Coronary artery (tissue), 2 donors: Measurements from ENCODE around the gene CLIC5.

ENCODE experiments used
- DNase-seq: peaks from one replicate; pipeline ENCODE4 v3.0.0-alpha.2; 2017; ENCODE audit warnings: low spot score
- H3K27ac ChIP-seq, 2 donors: fragments of 200-600 bp; sonication (generic); one replicate each; pipeline ENCODE4 v1.5.1; 2016 to 2019
- H3K4me3 ChIP-seq: fragments of 200-600 bp; sonication (generic); 2 replicates; pipeline ENCODE4 v1.5.1; 2016; ENCODE audit warnings: mild to moderate bottlenecking, moderate library complexity
- TF ChIP-seq, protein P1 (sequence below): fragments of 200-600 bp; sonication (generic); IDR thresholded peaks from one replicate; pipeline ENCODE4 v1.5.1; 2019; ENCODE audit warnings: antibody characterized with exemption

Gene CLIC5

DNA sequence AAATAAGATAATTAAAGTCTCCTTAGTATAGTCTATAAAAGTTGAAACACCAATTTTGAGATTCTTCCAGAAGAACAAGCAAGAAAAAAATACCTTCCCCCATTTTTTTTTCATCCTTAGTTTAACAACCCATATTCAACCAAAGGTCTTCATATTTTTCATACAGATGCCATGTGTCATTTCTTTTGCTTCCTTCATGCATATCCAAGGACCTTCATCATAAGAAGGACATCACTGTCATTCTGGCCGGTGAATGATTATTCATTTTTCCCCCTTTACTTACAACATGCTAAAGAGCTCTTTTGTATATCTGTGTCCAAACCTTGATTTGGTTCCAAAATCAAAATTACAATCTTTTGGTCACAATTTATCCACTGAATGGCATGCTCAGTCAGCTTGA lies 21.3 kb upstream of the CLIC5 start:
- no peak for DNase-seq
- TF ChIP-seq, protein P1, sequence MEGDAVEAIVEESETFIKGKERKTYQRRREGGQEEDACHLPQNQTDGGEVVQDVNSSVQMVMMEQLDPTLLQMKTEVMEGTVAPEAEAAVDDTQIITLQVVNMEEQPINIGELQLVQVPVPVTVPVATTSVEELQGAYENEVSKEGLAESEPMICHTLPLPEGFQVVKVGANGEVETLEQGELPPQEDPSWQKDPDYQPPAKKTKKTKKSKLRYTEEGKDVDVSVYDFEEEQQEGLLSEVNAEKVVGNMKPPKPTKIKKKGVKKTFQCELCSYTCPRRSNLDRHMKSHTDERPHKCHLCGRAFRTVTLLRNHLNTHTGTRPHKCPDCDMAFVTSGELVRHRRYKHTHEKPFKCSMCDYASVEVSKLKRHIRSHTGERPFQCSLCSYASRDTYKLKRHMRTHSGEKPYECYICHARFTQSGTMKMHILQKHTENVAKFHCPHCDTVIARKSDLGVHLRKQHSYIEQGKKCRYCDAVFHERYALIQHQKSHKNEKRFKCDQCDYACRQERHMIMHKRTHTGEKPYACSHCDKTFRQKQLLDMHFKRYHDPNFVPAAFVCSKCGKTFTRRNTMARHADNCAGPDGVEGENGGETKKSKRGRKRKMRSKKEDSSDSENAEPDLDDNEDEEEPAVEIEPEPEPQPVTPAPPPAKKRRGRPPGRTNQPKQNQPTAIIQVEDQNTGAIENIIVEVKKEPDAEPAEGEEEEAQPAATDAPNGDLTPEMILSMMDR: no peak
- H3K4me3 ChIP-seq: no peak overlapping the region
- H3K27ac ChIP-seq: no peak overlapping the region

DNA sequence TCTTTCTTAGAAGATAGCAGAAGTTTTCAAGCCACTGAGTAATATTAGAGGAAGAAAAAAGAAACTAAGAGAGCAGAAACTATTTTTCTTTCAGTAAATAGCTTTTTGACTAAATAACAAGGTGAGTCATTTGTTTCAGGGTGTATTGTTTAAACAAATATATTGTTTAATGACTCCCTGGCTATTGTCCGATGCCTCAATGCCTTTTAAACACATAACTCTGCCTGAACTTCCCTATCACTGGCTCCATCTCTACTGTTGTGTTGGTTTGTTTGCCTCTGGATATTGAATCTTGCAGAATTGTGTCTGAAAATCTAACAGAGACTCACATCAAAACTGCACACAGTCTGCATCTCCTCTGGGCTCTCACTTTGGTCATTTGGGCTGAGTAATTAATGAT lies 19.6 kb upstream of the CLIC5 start:
- TF ChIP-seq, protein P1: no peak
- no peak for DNase-seq
- Histone ChIP-seq H3K4me3 (no peak overlapping the region), H3K27ac (no peak overlapping the region)

DNA sequence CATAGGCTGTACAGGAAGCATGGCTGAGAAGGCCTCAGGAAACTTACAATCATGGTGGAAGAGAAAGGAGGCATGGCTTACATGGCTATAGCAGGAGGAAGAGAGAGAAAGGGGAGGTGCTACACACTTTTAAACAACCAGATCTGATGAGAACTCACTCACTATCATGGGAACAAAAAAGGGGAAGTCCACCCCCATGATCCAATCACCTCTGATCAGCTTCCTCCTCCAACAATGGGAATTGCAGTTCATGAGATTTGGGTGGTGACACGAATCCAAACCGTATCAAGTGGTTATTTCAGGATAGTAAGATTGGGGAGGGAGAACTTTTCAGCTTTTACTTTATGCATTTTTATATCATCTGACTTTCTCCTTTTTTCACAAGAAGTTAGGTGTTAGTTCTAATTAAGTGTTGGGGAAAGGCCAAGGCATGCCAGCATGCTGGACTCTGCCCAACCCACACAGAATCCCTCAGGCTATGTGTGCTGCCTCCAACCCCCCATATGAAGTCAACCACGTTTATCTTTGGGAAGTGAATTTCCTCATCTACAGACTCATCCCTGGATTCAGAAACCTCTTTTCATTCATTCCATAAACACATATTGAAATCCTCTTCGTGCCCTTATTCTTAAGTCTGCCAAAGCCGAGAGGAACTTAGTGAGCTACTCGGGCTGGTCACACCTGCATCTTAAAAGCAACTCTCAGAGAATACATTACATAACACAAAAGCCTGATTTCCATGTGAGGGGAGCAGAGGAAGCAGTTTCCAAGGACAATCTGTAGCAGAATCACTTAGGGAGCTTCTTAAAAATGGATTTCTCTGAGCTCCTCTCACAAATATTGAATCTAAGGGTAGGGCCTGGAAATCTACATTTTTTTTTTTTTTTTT lies 16.7 kb upstream of the CLIC5 start:
- TF ChIP-seq, protein P1: no peak
- DNase-seq: no peak

DNA sequence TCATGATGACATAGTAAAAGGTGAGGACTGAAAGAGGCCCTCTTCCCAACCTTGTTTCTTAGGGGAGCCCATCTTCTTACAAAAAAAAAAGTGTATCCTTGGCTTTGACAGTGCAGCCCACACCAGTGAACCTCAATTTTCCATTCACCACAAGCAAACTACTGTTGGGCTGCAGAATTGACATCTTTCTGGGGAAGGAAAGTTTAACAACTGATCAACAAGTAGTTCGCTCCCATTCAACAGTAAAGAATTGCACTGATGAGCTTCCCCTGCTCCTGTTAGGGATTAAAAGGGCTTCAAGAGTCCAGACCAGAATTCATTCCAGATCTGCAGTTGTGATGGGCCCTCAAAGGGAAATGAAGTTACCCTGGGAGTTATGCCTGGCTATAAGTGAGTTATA lies 13.9 kb upstream of the CLIC5 start:
- no peak for DNase-seq
- Histone ChIP-seq H3K27ac (no peak overlapping the region), H3K4me3 (no peak overlapping the region)
- TF ChIP-seq, protein P1: no peak

More for the DNA sequence above, 16.7 kb upstream of the CLIC5 start:
- Histone ChIP-seq H3K27ac (no peak overlapping the region), H3K4me3 (no peak overlapping the region)

DNA sequence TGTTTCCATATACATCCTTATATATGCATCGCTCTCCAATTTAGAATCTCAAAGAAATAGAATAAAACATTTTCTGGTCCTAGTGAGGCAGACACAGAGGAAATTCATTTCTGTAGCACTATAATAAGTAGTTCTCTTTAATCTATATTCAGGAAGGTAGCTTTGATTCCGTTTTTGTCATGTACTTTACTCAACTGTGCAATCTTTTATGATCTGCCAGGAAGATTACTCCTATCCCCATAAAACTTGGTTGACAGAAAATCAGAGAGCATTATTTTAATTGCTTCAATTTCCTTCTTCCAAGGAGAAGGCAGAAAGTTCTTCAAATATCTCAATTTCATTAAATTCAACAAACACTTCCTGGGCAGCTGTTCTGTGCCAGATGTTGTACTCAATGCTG lies 10.6 kb upstream of the CLIC5 start:
- Histone ChIP-seq H3K27ac (no peak overlapping the region), H3K4me3 (no peak overlapping the region)
- no peak for DNase-seq
- TF ChIP-seq, protein P1: no peak

DNA sequence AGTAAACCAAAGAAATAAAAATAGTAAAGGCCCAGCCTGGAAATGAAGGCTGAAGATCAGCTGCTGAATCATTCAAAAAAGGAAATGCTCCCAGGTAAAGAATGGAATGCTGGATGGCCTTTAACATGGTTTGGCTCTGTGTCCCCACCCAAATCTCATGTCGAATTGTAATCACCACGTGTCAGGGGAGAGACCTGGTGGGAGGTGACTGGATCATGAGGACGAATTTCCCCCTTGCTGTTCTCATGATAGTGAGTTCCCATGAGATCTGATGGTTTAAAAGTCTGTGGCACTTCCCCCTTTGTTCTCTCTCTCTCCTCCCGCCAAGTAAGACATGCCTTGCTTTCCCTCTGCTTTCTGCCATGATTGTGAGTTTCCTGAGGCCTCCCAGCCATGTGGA lies 9.9 kb upstream of the CLIC5 start:
- DNase-seq: no peak
- H3K4me3 ChIP-seq: no peak overlapping the region
- H3K27ac ChIP-seq: no peak overlapping the region
- TF ChIP-seq, protein P1: no peak
